Tracheal epithelial cell (primary cell): Measurements from ENCODE around the gene ACTL10. TPM values are rescaled to one million over a fixed set of nuclear protein-coding genes. Genes with fewer than 3 reads are reported as not detected.

ENCODE experiments used
- total RNA-seq: library from RNA; depleted of rRNA; stranded (reverse); fragments of >200 nt; gene quantifications from 2 replicates; pipeline ENCODE4 v1.2.1, GENCODE V29; 2014

ACTL10 gene
- 1.5 and 2.7 TPM in 2 replicates for total RNA-seq

DNA sequence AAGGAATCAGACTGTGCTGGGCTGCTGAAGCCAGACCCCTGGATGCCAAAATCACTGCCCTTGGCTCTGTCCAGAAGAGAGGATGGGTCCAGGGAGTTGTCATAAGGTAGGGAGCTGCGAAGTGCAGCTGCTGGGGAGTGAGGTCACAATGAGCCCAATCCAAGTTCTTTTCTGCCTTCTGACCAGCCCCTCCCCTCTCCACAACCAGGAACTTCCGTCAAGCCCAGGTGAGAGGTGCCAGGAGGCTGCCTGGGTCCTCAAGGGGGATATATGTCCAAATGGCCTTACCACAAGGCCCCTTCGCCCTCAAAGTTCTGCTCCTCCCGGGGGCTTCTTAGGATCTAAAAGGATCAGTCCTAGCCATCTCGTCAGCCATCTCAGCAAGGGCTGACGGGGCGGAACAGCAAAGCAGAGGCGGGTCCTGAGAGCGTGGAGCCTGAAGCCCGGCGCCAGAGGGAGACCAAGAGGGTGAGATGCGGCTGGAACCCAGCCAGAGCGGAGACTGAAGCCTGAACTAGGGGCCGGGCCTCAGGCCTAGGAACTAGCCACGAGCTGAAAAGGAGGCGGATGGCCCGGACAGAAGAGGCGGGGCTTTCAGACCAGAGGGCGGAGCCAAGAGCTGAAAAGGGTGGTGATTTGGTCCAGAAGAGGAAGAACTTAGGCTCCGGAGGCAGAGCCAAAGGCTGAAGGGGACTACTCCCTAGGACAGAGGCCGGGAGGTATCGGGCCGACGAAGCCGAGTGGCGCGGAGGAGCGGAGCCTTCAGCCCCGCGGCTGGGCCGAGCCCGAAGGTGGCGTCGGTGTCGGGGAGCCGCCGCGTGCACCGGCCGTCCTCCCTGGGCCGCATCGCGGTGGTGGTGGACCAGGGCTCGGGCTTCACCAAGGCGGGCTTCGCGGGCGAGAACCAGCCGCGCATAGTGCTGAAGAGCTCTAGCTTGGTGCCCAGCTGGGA, at the start of gene ACTL10:
ACTL10 (plus strand) TSS at position 651 of the 952 bp plus-strand sequence. CDS start 555 bp downstream, outside the sequence.

DNA sequence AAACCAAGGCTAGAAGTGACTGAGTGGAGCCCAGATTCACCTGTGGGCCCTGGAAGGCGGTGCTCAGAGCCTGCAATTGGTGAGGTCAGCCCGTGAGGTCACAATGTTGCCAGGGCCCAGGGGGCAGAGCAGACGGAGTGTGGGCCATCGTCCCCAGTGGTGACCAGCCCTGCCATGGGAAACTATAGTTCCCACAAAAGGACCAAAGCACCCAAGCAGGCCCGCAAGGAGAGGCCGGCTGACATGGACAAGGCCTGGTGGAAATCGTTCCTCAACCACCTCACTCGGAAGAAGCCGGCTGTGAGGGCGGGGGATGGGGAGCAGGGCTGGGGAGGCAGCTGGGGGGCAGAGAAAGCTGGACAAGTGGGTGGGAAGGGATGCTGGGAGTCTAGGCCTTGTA, 4.6 kb upstream of the ACTL10 start, which contains the start of gene C20orf144:
C20orf144 (plus strand) TSS at position 156 of the 400 bp plus-strand sequence; CDS start at position 175, 19 bp downstream.

DNA sequence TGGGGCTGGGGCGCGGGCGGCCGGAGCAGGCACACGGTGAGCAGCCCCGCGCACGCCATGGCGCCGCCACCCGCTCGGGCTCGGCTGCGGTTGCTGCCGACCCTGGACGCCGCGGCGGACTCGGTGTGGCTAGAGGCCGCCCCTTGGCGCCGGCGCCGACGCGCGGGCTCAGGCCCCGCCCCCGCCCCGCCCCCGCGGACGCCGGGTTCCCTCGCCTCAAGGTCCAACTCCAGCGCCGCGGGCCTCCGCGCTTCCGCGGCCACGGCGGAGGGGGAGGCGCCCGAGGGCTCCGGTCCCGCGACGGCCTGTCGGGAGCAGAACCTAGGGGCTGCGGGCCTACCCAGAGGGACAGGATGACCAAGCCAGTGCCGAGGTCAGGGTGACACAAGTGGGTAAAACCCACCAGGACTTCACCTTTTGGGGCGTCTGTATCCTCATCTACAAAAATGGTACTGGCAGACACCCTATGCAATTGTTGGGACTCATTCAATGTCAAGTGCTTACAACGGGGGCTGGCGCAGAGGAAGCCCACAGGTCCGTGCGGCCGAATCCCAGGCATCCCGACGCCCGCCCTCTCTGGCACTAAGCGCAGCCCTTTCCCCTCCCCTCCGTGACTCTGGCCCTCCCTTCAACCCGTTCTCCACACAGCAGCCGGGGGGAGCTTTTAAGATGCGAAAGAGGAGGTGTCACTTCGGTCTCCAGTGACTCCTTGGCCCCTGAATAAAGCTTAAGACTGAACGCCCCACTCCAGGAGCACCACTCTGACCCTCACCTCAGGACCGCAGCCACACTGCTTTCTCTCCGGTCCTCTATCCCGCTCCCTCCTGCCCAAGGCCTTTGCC, 7.8 kb downstream of the ACTL10 start, which contains the start of gene NECAB3:
NECAB3 (minus strand) TSS at position 135 of the 842 bp plus-strand sequence; CDS start at position 59, 76 bp downstream.

DNA sequence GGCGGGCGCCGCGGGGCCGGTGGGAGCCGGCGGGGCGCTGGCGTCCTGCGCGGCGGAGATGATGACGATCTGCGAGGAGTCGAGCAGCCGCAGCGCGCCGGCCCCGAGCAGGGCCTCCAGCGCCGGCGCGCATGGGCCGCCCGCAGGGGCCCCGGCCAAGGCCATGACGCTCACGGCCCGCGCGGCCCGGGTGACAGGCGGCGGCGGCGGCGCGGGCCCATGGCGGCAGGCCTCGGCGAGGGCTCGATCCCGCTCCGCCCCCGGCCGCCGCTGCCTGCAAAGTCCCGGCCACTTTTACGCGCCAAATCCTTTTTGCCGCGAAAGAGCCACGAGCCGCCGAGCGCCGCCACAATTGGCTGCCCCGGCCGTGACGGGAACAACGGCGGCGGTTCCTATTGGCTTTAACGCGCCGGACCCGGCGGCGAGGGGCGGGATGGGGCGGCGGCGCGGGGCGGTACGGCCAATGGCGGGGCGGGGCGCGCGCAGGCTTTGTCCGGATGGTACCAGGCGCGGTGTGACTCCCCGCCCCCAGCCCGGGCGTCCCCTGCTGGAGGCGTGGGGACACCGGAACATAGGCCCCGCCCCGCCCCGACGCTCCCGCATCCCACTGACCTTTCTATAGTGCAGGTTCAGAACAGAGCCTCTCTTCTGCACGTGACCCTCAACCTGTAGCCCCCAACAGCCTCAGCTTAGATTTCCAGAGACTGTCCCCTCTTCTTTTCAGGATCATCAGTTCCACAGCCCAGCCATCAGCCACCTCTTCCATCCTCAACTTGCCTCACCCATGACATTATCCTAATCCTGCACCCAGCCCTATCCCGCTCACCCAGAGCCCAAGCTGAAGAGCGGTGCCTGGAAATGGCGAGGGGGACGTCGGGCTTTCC, 19.6 kb downstream of the ACTL10 start, which contains the start of gene E2F1:
E2F1 (minus strand) TSS at position 286 of the 884 bp plus-strand sequence; CDS start at position 165, 121 bp downstream.

Other genes starting within 250 kb of the ACTL10 start
- 3.8 and 12.3 TPM in 2 replicates for gene SNTA1, start 223.2 kb upstream of the ACTL10 start, total RNA-seq
- 3.6 and 5.1 TPM in 2 replicates for gene CBFA2T2, start 176.8 kb upstream of the ACTL10 start, total RNA-seq
- gene C20orf144, start 4.6 kb upstream of the ACTL10 start, total RNA-seq, result 0.24 TPM in 1 of 2 replicates, not detected in the other
- 12.1 and 16.1 TPM in 2 replicates for gene NECAB3, start 7.5 kb downstream of the ACTL10 start, total RNA-seq
- 0.43 and 2.2 TPM in 2 replicates for gene E2F1, start 19.4 kb downstream of the ACTL10 start, total RNA-seq
- 3.6 and 8.7 TPM in 2 replicates for gene PXMP4, start 53.4 kb downstream of the ACTL10 start, total RNA-seq
- 0.64 and 0.72 TPM in 2 replicates for gene ZNF341, start 65.1 kb downstream of the ACTL10 start, total RNA-seq
- 20.5 and 38.1 TPM in 2 replicates for gene CHMP4B, start 144.4 kb downstream of the ACTL10 start, total RNA-seq